ENCODE results near the gene FOSL2. TPM values are rescaled to one million over a fixed set of nuclear protein-coding genes. Genes with fewer than 3 reads are reported as not detected.
A peak's percentile ranks its signal among the peaks of the same experiment; 100 is the strongest.

Gene FOSL2
- total RNA-seq, 3 donors from 2014 or later, result 106 to 116 (median 116) TPM

- no peak overlapping the region for H3K4me3 ChIP-seq
- H3K4me1 ChIP-seq, result peaks cover 0 to 9% of the 10 kb centered on the region in 2 donors
- peak overlapping the region; percentile 23 to 72 for H3K27ac ChIP-seq
- DNase-seq (ENCODE audit: low spot score in 2 of 2), result no peak
- no peaks in the 10 kb centered on the region for H3K9me3 ChIP-seq
- intact Hi-C loops (cut with DNase I; ENCODE audit: low total_unique reads), result no loop called here
- TF ChIP-seq CTCF (IDR thresholded peaks at IDR 0.05) (no peak), POLR2AphosphoS5 (IDR thresholded peaks at IDR 0.05) (no peak), POLR2A (IDR thresholded peaks at IDR 0.05) (no peak)
- no peaks in the 10 kb centered on the region for H3K27me3 ChIP-seq
- peaks cover 32% of the 10 kb centered on the region for H3K36me3 ChIP-seq
Observed at GRCh38 chr2:28407976-28408690, 15.5 kb downstream of the FOSL2 start.

GRCh38 chr2:28408764-28409599 lies 16.3 kb downstream of the FOSL2 start:
- Histone ChIP-seq H3K27ac (peak overlapping the region; percentile 23 to 40), H3K4me1 (peaks cover 0 to 17% of the 10 kb centered on the region in 2 donors), H3K4me3 (no peak overlapping the region), H3K36me3 (peaks cover 40% of the 10 kb centered on the region), H3K9me3 (no peaks in the 10 kb centered on the region), H3K27me3 (no peaks in the 10 kb centered on the region)
- intact Hi-C loops (cut with DNase I; ENCODE audit: low total_unique reads), result no loop called here
- TF ChIP-seq POLR2A (IDR thresholded peaks at IDR 0.05) (no peak), POLR2AphosphoS5 (IDR thresholded peaks at IDR 0.05) (no peak), CTCF (IDR thresholded peaks at IDR 0.05) (no peak)
- no peak for DNase-seq (ENCODE audit: low spot score in 2 of 2)

- peaks cover 0 to 28% of the 10 kb centered on the region in 2 donors for H3K4me1 ChIP-seq
- H3K4me3 ChIP-seq, result no peak overlapping the region
- TF ChIP-seq POLR2A (IDR thresholded peaks at IDR 0.05) (no peak), CTCF (IDR thresholded peaks at IDR 0.05) (no peak), POLR2AphosphoS5 (IDR thresholded peaks at IDR 0.05) (no peak)
- no peaks in the 10 kb centered on the region for H3K27me3 ChIP-seq
- peak overlapping the region in 1 of 2 donors; percentile 10 for H3K27ac ChIP-seq
- intact Hi-C loops (cut with DNase I; ENCODE audit: low total_unique reads), result no loop called here
- DNase-seq (ENCODE audit: low spot score in 2 of 2), result no peak
- H3K9me3 ChIP-seq, result no peaks in the 10 kb centered on the region
- H3K36me3 ChIP-seq, result peaks cover 26% of the 10 kb centered on the region
Observed at GRCh38 chr2:28411166-28411755, 18.6 kb downstream of the FOSL2 start.

- no peaks in the 10 kb centered on the region for H3K9me3 ChIP-seq
- no peak for DNase-seq (ENCODE audit: low spot score in 2 of 2)
- H3K4me1 ChIP-seq, result peaks cover 0 to 22% of the 10 kb centered on the region in 2 donors
- no peaks in the 10 kb centered on the region for H3K27me3 ChIP-seq
- peaks cover 26% of the 10 kb centered on the region for H3K36me3 ChIP-seq
- TF ChIP-seq POLR2AphosphoS5 (IDR thresholded peaks at IDR 0.05) (no peak), CTCF (IDR thresholded peaks at IDR 0.05) (no peak), POLR2A (IDR thresholded peaks at IDR 0.05) (no peak)
- H3K4me3 ChIP-seq, result no peak overlapping the region
- intact Hi-C loops (cut with DNase I; ENCODE audit: low total_unique reads), result no loop called here
- H3K27ac ChIP-seq, result no peak overlapping the region
Observed at GRCh38 chr2:28411956-28412609, 19.4 kb downstream of the FOSL2 start.

Measured in breast epithelium (tissue), 4 donors.